ENCODE data around the gene CDK1. TPM values are rescaled to one million over a fixed set of nuclear protein-coding genes. Genes with fewer than 3 reads are reported as not detected.

CDK1 gene
- total RNA-seq = 3.4 TPM

DNA sequence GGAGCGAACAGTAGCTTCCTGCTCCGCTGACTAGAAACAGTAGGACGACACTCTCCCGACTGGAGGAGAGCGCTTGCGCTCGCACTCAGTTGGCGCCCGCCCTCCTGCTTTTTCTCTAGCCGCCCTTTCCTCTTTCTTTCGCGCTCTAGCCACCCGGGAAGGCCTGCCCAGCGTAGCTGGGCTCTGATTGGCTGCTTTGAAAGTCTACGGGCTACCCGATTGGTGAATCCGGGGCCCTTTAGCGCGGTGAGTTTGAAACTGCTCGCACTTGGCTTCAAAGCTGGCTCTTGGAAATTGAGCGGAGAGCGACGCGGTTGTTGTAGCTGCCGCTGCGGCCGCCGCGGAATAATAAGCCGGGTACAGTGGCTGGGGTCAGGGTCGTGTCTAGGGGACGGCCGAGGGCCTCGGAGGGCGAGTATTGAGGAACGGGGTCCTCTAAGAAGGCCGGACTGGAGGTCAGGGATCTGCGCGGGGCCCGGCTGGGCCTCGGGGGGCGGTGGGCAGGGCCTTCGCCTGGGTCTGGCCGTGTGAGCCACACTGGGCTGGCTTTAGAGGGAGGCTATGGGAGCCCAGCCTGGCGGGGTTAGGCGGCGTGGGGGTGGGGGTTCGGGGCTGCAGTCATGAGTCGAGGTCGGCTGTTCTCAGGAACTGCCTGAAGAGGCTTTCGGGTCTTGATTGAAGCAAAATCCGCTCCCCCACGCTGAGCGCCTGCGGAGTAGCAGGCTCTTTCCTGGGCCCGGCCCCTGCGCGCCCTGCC lies at the start of gene CDK1:
TSS of gene CDK1 (plus strand) at position 265 of the 757 bp plus-strand sequence. CDS start 1,688 bp downstream, outside the sequence.
- Histone ChIP-seq H3K27me3 (ENCODE audit: insufficient read depth, low read length) (no peaks in the 10 kb centered on the region), H3K9me3 (ENCODE audit: low read depth, low read length) (no peaks in the 10 kb centered on the region), H3K4me1 (ENCODE audit: insufficient read depth, low read length) (peaks cover 12% of the 10 kb centered on the region), H3K4me3 (ENCODE audit: low read length) (peak within 1 kb of the TSS; percentile 56)

DNA sequence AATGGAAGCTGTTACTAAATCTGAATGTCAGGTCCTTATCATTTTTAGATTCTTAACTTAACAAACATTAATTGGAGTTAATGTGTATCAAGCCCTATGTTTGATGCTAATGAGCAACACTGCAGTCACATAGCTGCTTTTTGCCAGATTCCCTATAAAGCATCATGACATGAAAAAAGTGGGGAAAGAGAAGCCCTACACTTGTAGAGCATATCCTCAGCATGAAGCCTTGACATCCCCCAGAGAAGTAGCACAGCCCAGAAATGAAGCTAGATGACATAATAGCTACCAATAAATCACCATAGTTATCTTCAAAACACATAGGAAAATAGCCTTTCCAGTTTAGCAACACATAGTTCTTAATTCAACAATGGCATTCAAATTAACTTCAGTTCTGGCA lies 49.2 kb upstream of the CDK1 start:
- H3K4me3 ChIP-seq (ENCODE audit: low read length) = no peak overlapping the region
- no peaks in the 10 kb centered on the region for H3K9me3 ChIP-seq (ENCODE audit: low read depth, low read length)
- peaks cover 17% of the 10 kb centered on the region for H3K27me3 ChIP-seq (ENCODE audit: insufficient read depth, low read length)
- H3K4me1 ChIP-seq (ENCODE audit: insufficient read depth, low read length) = peaks cover 15% of the 10 kb centered on the region

DNA sequence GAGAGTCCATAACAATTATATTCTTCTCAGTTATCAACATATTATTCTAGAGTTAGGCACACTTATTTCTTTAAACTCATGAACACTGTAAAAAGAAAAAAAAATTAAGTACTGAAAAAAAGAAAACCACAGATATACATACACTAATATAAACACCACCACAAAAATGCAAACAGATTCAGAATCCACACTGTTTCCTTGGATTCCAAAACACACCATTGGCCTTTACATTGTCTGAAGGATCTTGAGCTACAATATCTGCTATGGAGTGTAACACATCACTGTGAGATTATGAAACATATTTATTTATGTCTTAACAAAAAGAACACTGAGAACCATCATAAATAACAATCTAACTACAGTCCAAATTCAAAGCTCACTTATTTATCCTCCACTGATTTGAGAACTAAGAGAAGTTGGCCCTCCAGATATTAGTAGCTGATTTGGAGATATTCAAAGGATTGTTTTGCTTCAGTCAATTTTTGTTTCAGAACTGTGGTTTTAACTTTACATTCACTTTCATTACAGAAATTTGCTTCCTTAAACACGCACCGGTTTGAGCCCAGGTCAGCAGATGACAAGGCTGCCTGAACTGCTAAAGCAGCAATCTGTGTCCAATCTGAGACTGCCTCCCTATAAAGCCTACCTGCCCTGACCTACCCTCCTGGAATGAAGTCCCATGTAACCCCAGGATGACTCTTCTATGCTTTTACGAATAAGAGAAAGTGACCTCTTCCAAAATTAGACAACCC lies 47.0 kb upstream of the CDK1 start:
- H3K4me3 ChIP-seq (ENCODE audit: low read length) = peak overlapping the region; percentile 50

GRCh38 chr10:60732198-60732806 lies 46.0 kb upstream of the CDK1 start:
- Histone ChIP-seq H3K4me1 (ENCODE audit: insufficient read depth, low read length) (peaks cover 15% of the 10 kb centered on the region), H3K9me3 (ENCODE audit: low read depth, low read length) (no peaks in the 10 kb centered on the region), H3K4me3 (ENCODE audit: low read length) (peak overlapping the region; percentile 50), H3K27me3 (ENCODE audit: insufficient read depth, low read length) (peaks cover 37% of the 10 kb centered on the region)

More for the DNA sequence above, 47.0 kb upstream of the CDK1 start:
- Histone ChIP-seq H3K4me1 (ENCODE audit: insufficient read depth, low read length) (peaks cover 15% of the 10 kb centered on the region), H3K27me3 (ENCODE audit: insufficient read depth, low read length) (peaks cover 37% of the 10 kb centered on the region), H3K9me3 (ENCODE audit: low read depth, low read length) (no peaks in the 10 kb centered on the region)

DNA sequence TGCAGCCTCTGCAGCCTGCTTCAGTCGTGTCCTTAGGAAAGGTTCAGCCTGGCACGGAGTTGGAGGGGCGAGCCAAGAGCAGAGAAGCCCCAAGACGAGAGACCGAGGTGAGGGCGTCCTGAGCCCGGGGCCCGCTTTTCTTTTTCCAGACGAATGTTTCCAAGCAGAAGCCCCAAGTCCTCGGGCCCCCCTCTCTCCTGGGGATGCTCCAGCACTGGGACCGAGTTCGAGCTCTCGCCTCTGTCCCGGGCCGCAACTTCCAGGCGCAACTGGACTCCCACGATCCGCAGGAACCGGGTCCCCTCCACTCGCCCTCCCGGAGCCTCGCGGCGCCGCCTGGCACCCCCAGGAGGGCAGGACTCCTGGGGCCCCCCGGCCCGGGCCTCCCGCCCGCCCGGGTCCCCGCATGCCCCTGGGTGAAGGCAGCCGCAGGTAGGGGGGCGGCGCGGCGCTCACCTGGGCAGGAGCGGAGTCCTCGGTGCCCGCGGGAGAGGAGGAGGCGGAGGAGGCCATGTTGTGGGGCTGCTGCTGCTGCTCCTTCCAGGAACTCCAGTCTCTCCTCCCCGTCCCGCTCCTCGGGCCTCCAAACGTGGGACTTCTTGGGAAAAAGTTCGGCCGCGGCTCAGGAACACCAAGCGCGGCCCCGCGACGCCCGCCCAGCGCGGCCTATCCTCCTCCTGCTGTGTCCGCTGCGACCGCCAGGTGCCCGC lies 45.3 kb upstream of the CDK1 start:
- peaks cover 37% of the 10 kb centered on the region for H3K27me3 ChIP-seq (ENCODE audit: insufficient read depth, low read length)
- no peaks in the 10 kb centered on the region for H3K9me3 ChIP-seq (ENCODE audit: low read depth, low read length)
- H3K4me1 ChIP-seq (ENCODE audit: insufficient read depth, low read length) = peaks cover 15% of the 10 kb centered on the region
- peak overlapping the region; percentile 50 for H3K4me3 ChIP-seq (ENCODE audit: low read length)

GRCh38 chr10:60733517-60733822 lies 44.8 kb upstream of the CDK1 start:
- H3K9me3 ChIP-seq (ENCODE audit: low read depth, low read length) = no peaks in the 10 kb centered on the region
- H3K4me3 ChIP-seq (ENCODE audit: low read length) = peak overlapping the region; percentile 50
- H3K27me3 ChIP-seq (ENCODE audit: insufficient read depth, low read length) = peaks cover 37% of the 10 kb centered on the region
- peaks cover 15% of the 10 kb centered on the region for H3K4me1 ChIP-seq (ENCODE audit: insufficient read depth, low read length)

DNA sequence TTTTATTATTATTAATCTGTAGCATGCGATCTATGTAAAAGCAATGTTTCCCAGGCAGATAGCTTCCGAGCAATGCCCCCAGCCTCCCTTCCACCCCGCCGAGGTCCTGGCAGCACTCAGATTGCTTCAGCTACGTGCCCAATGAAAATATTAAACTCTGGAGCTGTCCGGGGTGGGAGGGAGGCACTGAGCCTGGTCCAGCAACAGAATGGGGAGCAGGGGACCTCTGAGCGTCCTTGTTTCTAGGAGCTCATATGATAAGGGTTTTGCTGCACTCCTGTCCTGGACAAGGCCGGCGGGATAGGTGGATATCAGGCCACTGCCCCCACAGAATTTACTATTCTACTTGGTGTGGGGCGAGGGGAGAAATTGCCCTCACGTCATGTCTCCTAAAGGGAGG lies 44.5 kb upstream of the CDK1 start:
- Histone ChIP-seq H3K4me1 (ENCODE audit: insufficient read depth, low read length) (peaks cover 15% of the 10 kb centered on the region), H3K9me3 (ENCODE audit: low read depth, low read length) (no peaks in the 10 kb centered on the region), H3K27me3 (ENCODE audit: insufficient read depth, low read length) (peaks cover 37% of the 10 kb centered on the region), H3K4me3 (ENCODE audit: low read length) (peak overlapping the region; percentile 50)

DNA sequence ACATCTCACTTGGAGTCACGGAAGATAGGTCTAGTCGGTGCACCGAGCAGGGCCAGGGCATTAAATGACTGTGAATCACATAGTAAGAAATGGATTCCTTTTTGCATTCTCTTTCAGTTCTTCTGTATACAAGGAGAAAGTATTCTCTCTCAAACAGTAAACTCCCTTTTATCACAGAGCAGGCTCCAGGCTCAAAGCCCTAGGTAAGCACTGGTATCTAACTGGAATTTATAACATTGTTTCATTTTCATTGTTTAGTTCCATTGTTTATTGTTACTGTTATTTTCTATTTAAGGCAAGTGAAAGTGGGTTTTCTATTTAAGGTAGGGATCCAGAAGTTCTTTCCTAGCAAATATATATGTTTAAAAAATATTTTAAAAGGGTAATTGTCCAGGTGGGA lies 44.1 kb upstream of the CDK1 start:
- H3K4me1 ChIP-seq (ENCODE audit: insufficient read depth, low read length) = peaks cover 15% of the 10 kb centered on the region
- H3K9me3 ChIP-seq (ENCODE audit: low read depth, low read length) = no peaks in the 10 kb centered on the region
- no peak overlapping the region for H3K4me3 ChIP-seq (ENCODE audit: low read length)
- H3K27me3 ChIP-seq (ENCODE audit: insufficient read depth, low read length) = peaks cover 37% of the 10 kb centered on the region

- Histone ChIP-seq H3K27me3 (ENCODE audit: insufficient read depth, low read length) (peaks cover 37% of the 10 kb centered on the region), H3K9me3 (ENCODE audit: low read depth, low read length) (no peaks in the 10 kb centered on the region), H3K4me3 (ENCODE audit: low read length) (no peak overlapping the region), H3K4me1 (ENCODE audit: insufficient read depth, low read length) (peaks cover 15% of the 10 kb centered on the region)
Observed at GRCh38 chr10:60735244-60735643, 43.0 kb upstream of the CDK1 start.

DNA sequence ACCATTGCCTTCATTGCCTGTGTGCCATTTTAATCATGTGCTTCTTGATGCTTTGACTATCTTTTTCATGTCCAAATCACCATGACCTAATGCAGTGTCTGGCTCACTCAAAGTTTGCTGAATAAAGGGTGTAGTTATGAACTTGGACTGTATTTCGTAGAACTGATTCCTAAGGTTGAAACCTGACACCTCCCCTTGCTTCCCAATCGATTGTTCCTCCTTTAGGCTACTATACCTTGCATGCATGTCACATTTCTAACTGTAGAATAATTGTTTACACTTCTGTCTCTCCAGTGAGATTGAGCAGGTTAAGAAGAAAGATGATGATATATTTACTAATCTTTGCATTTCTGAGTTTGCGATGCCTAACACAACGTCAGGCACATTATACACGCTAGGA lies 41.0 kb upstream of the CDK1 start:
- H3K9me3 ChIP-seq (ENCODE audit: low read depth, low read length) = no peaks in the 10 kb centered on the region
- H3K4me3 ChIP-seq (ENCODE audit: low read length) = no peak overlapping the region
- peaks cover 32% of the 10 kb centered on the region for H3K27me3 ChIP-seq (ENCODE audit: insufficient read depth, low read length)
- peaks cover 7% of the 10 kb centered on the region for H3K4me1 ChIP-seq (ENCODE audit: insufficient read depth, low read length)

- Histone ChIP-seq H3K4me1 (ENCODE audit: insufficient read depth, low read length) (no peaks in the 10 kb centered on the region), H3K9me3 (ENCODE audit: low read depth, low read length) (no peaks in the 10 kb centered on the region), H3K27me3 (ENCODE audit: insufficient read depth, low read length) (peaks cover 16% of the 10 kb centered on the region), H3K4me3 (ENCODE audit: low read length) (no peak overlapping the region)
Observed at GRCh38 chr10:60739558-60739957, 38.7 kb upstream of the CDK1 start.

GRCh38 chr10:60742512-60742911 lies 35.8 kb upstream of the CDK1 start:
- no peaks in the 10 kb centered on the region for H3K27me3 ChIP-seq (ENCODE audit: insufficient read depth, low read length)
- no peak overlapping the region for H3K4me3 ChIP-seq (ENCODE audit: low read length)
- no peaks in the 10 kb centered on the region for H3K4me1 ChIP-seq (ENCODE audit: insufficient read depth, low read length)
- no peaks in the 10 kb centered on the region for H3K9me3 ChIP-seq (ENCODE audit: low read depth, low read length)

GRCh38 chr10:60747817-60748469 lies 30.3 kb upstream of the CDK1 start:
- H3K4me3 ChIP-seq (ENCODE audit: low read length) = no peak overlapping the region
- H3K4me1 ChIP-seq (ENCODE audit: insufficient read depth, low read length) = no peaks in the 10 kb centered on the region
- H3K27me3 ChIP-seq (ENCODE audit: insufficient read depth, low read length) = no peaks in the 10 kb centered on the region
- no peaks in the 10 kb centered on the region for H3K9me3 ChIP-seq (ENCODE audit: low read depth, low read length)

DNA sequence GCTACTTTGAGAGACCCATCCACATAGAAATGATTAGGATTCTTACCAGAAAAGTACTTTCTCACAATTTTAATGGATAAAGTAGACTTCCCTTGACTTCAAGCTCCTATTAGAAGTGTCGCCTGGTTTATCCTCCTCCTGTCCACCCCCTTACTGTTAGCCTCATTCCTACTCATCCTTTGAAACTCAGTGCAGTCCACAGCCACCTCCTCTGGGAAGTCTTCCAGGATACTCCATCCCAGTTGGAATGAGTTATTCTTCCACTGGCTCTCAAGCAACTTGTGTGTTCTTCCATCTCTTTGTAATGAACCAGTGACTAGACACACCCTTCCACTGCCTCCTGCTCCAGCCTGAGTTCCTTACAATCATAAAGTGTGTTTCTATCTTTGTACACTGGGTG lies 25.1 kb upstream of the CDK1 start:
- Histone ChIP-seq H3K4me1 (ENCODE audit: insufficient read depth, low read length) (no peaks in the 10 kb centered on the region), H3K9me3 (ENCODE audit: low read depth, low read length) (no peaks in the 10 kb centered on the region), H3K4me3 (ENCODE audit: low read length) (no peak overlapping the region), H3K27me3 (ENCODE audit: insufficient read depth, low read length) (peaks cover 3% of the 10 kb centered on the region)
